ENCODE results near the gene DLG2.

- peak in 2 of 3 donors; percentile 23 to 29 for TF ChIP-seq CTCF (IDR thresholded peaks at IDR 0.05)
- no peak for TF ChIP-seq POLR2A (IDR thresholded peaks at IDR 0.05)
Observed at GRCh38 chr11:83827940-83828554, 1799.1 kb downstream of the DLG2 start.
